HCT116 (cell line): ENCODE results near the gene TNFAIP8. TPM values are rescaled to one million over a fixed set of nuclear protein-coding genes. Genes with fewer than 3 reads are reported as not detected.

Experiments
- ATAC-seq: fragments of 200-7000 bp; cut with Tn5 transposase; 2 replicates; pipeline ENCODE4 v1.9.1; 2020; ENCODE audit warnings: mild to moderate bottlenecking, moderate library complexity
- BruUV-seq: library from RNA; stranded (reverse); fragments of 400-500 nt; replicated peaks from 2 replicates; lab custom pipeline; 2021; lab: Mats Ljungman, UMichigan
- CTCF ChIA-PET: fragments of 300-600 bp; sonication (Branson Sonifier 250); formaldehyde crosslinking; loops from one replicate; lab custom pipeline; 2021; ENCODE audit warnings: antibody characterized with exemption; lab: Charles Lee
- POLR2A ChIA-PET: fragments of 300-600, 350-600 bp; sonication (Branson Sonifier 250); formaldehyde crosslinking; loops from one replicate; lab custom pipeline; 2021; ENCODE audit warnings: antibody characterized with exemption; lab: Charles Lee
- RAD21 ChIA-PET, 2 experiments: fragments of 300-600 bp; sonication (Branson Sonifier 250); formaldehyde crosslinking; loops; one replicate each; lab custom pipeline; 2023; ENCODE audit warnings: low total read pairs in 2 of 2; ENCODE audit not compliant: uncharacterized antibody in 2 of 2, unreplicated experiment in 2 of 2, low non-redundant PET in 1 of 2; lab: Charles Lee
- DNase-seq: peaks from one replicate; pipeline ENCODE4 v3.0.0-alpha.2; 2010; ENCODE audit warnings: low read depth, low spot score
- H2AFZ ChIP-seq: fragments of 200-600 bp; shearing (Covaris generic), sonication (generic); 2 replicates; pipeline ENCODE4 v1.6.1; 2017; ENCODE audit warnings: low read depth, mixed run types, mixed read lengths, antibody characterized with exemption, low read length; ENCODE audit not compliant: poor library complexity, severe bottlenecking
- H3K27ac ChIP-seq: 2 replicates; pipeline ENCODE4 v1.5.1; 2012; ENCODE audit warnings: low read depth, low read length
- H3K27me3 ChIP-seq: fragments of 200-600 bp; sonication (generic); 2 replicates; pipeline ENCODE4 v1.6.1; 2016; ENCODE audit warnings: mixed run types, low read length, mixed read lengths; ENCODE audit not compliant: insufficient read depth
- H3K36me3 ChIP-seq, 2 experiments: fragments of 200-500 bp in 1 of 2; fragments of 200-600 bp in 1 of 2; sonication (Bioruptor generic) in 1 of 2; sonication (generic) in 1 of 2; 2 replicates each; pipeline versions ENCODE4 v1.5.1 to v1.6.1; 2014 to 2016; ENCODE audit warnings: low read length in 2 of 2, inconsistent platforms in 1 of 2, mixed read lengths in 1 of 2, mixed run types in 1 of 2; ENCODE audit not compliant: insufficient read depth in 2 of 2, control insufficient read depth in 1 of 2
- H3K4me1 ChIP-seq, 2 experiments: fragments of 200-600 bp in 1 of 2; sonication (generic) in 1 of 2; 2 replicates each; pipeline versions ENCODE4 v1.5.1 to v1.6.1; 2012 to 2017; ENCODE audit warnings: low read length in 2 of 2, inconsistent platforms in 1 of 2, mild to moderate bottlenecking in 1 of 2, mixed read lengths in 1 of 2, mixed run types in 1 of 2, moderate library complexity in 1 of 2; ENCODE audit not compliant: insufficient read depth in 2 of 2, control insufficient read depth in 1 of 2
- H3K4me2 ChIP-seq: fragments of 200-600 bp; sonication (generic); 2 replicates; pipeline ENCODE4 v1.6.1; 2017; ENCODE audit warnings: mixed run types, low read length, mixed read lengths
- H3K4me3 ChIP-seq, 2 experiments: fragments of 200-600 bp in 1 of 2; sonication (generic) in 1 of 2; replicated peaks in 1 of 2; 2 replicates each; pipeline ENCODE4 v1.5.1; 2011 to 2016; ENCODE audit warnings: low read length in 2 of 2, control low read depth in 1 of 2, low read depth in 1 of 2, mild to moderate bottlenecking in 1 of 2, mixed read lengths in 1 of 2, mixed run types in 1 of 2
- H3K79me2 ChIP-seq: fragments of 200-600 bp; sonication (generic); 2 replicates; pipeline ENCODE4 v1.6.1; 2017; ENCODE audit warnings: mild to moderate bottlenecking, mixed run types, low read length, moderate library complexity, mixed read lengths; ENCODE audit not compliant: insufficient read depth
- H3K9ac ChIP-seq: fragments of 200-600 bp; sonication (generic); 2 replicates; pipeline ENCODE4 v1.6.1; 2016; ENCODE audit warnings: low read length, mixed read lengths
- H3K9me2 ChIP-seq: fragments of 200-600 bp; sonication (generic), shearing (Covaris generic); 2 replicates; pipeline ENCODE4 v1.6.1; 2017; ENCODE audit warnings: mixed run types, mild to moderate bottlenecking, moderate library complexity; ENCODE audit not compliant: insufficient read depth
- H3K9me3 ChIP-seq, 2 experiments: fragments of 200-500 bp in 1 of 2; fragments of 200-600 bp in 1 of 2; sonication (Bioruptor generic) in 1 of 2; sonication (generic) in 1 of 2; 2 replicates each; pipeline ENCODE4 v1.6.1; 2014 to 2017; ENCODE audit warnings: low read length in 2 of 2, mixed read lengths in 2 of 2, inconsistent platforms in 1 of 2, low read depth in 1 of 2, mild to moderate bottlenecking in 1 of 2, mixed run types in 1 of 2, moderate library complexity in 1 of 2; ENCODE audit not compliant: control insufficient read depth in 1 of 2, insufficient read depth in 1 of 2
- H4K20me1 ChIP-seq: fragments of 200-600 bp; sonication (generic), shearing (Covaris generic); 2 replicates; pipeline ENCODE4 v1.6.1; 2017; ENCODE audit warnings: mixed run types, mild to moderate bottlenecking, moderate library complexity; ENCODE audit not compliant: insufficient read depth
- CBX3 ChIP-seq: IDR thresholded peaks from 2 replicates; pipeline ENCODE4 v1.6.1; 2012; ENCODE audit warnings: low read depth
- CTCF ChIP-seq, 3 experiments: fragments of 200-600 bp in 1 of 3; sonication (generic) in 1 of 3; IDR thresholded peaks in 2 of 3; conservative IDR thresholded peaks in 1 of 3; 2 replicates each; pipeline ENCODE4 v1.5.1; 2012 to 2017; ENCODE audit warnings: low read depth in 2 of 3, low read length in 2 of 3, antibody characterized with exemption in 1 of 3, borderline replicate concordance in 1 of 3, control low read depth in 1 of 3, mild to moderate bottlenecking in 1 of 3, mixed read lengths in 1 of 3, mixed run types in 1 of 3, moderate library complexity in 1 of 3; ENCODE audit not compliant: insufficient read depth in 1 of 3
- EGR1 ChIP-seq: IDR thresholded peaks from 2 replicates; pipeline ENCODE4 v1.6.1; 2012; ENCODE audit warnings: low read depth
- ELF1 ChIP-seq: IDR thresholded peaks from 2 replicates; pipeline ENCODE4 v1.6.1; 2012; ENCODE audit warnings: low read depth, borderline replicate concordance
- EZH2 ChIP-seq: fragments of 200-600 bp; sonication (generic); IDR thresholded peaks from 2 replicates; pipeline ENCODE4 v1.6.1; 2017; ENCODE audit warnings: antibody characterized with exemption, mixed run types
- EZH2phosphoT487 ChIP-seq: fragments of 200-600 bp; IDR thresholded peaks from 2 replicates; pipeline ENCODE4 v1.6.1; 2018; ENCODE audit warnings: antibody characterized with exemption, borderline replicate concordance
- JUND ChIP-seq: IDR thresholded peaks from 2 replicates; pipeline ENCODE4 v1.6.1; 2012
- MAX ChIP-seq: IDR thresholded peaks from 2 replicates; pipeline ENCODE4 v1.6.1; 2012
- POLR2A ChIP-seq: IDR thresholded peaks from 2 replicates; pipeline ENCODE4 v1.7.0; 2011; ENCODE audit warnings: borderline replicate concordance; ENCODE audit not compliant: insufficient read depth, insufficient read length; ENCODE audit errors: extremely low read depth
- POLR2AphosphoS5 ChIP-seq: IDR thresholded peaks from 2 replicates; pipeline ENCODE4 v1.6.1; 2011; ENCODE audit warnings: mild to moderate bottlenecking, low read depth, low read length, moderate library complexity
- RAD21 ChIP-seq: IDR thresholded peaks from 2 replicates; pipeline ENCODE4 v1.6.1; 2012; ENCODE audit warnings: low read depth, mild to moderate bottlenecking
- REST ChIP-seq: IDR thresholded peaks from 2 replicates; pipeline ENCODE4 v1.6.1; 2012; ENCODE audit warnings: low read depth
- SIN3A ChIP-seq: IDR thresholded peaks from 2 replicates; pipeline ENCODE4 v1.6.1; 2012; ENCODE audit warnings: low read depth
- SRF ChIP-seq: IDR thresholded peaks from 2 replicates; pipeline ENCODE4 v1.6.1; 2012; ENCODE audit warnings: low read depth
- YY1 ChIP-seq: IDR thresholded peaks from 2 replicates; pipeline ENCODE4 v1.6.1; 2011; ENCODE audit warnings: low read length, low read depth, moderate library complexity, mild to moderate bottlenecking; ENCODE audit not compliant: insufficient replicate concordance; ENCODE audit errors: extremely low read depth
- ZFX ChIP-seq: fragments of 450-650 bp; IDR thresholded peaks from 2 replicates; pipeline ENCODE4 v1.6.1; 2017
- ZNF274 ChIP-seq: fragments of 200-500 bp; sonication (Bioruptor generic); IDR thresholded peaks from 2 replicates; pipeline ENCODE4 v1.6.1; 2014; ENCODE audit warnings: mild to moderate bottlenecking, low read depth, low read length, inconsistent platforms
- intact Hi-C: fragments of 100-400 bp; cut with micrococcal nuclease; formaldehyde crosslinking; loops from 2 replicates; pipeline ENCODE4 v1.10.0; 2022
- total RNA-seq: library from RNA; stranded (reverse); gene quantifications from one replicate; pipeline ENCODE4 v1.2.1, GENCODE V29; 2021; ENCODE audit not compliant: unreplicated experiment
- TF ChIP-seq, protein P1 (sequence below): IDR thresholded peaks from 2 replicates; pipeline ENCODE4 v1.6.1; 2011; ENCODE audit warnings: mild to moderate bottlenecking, low read length, moderate library complexity; ENCODE audit not compliant: insufficient replicate concordance; ENCODE audit errors: extremely low read depth
- TF ChIP-seq, protein P2 (sequence below): IDR thresholded peaks from 2 replicates; pipeline ENCODE4 v1.6.1; 2012

TNFAIP8 gene
- total RNA-seq, 1 experiment from 2014 or later, result 18.4 TPM

DNA sequence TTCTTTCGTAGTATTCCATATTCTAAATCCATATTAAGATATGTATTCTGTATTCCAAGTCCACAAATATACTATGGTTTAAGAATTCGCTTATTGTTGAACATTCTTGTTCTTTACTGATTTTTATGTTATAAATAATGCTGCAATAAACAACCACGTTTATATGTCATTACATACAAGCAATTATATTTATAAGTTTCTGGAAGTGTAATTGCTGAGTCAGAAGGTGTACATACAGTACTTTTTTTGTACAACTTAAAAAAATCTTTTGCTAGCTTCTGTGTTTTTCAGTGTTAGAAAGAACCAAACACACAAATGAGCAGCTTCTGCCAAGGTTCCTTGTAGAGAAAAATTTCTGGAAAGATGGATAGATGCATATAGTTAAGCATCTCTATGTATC lies 48.6 kb upstream of the TNFAIP8 start:
- H3K36me3 ChIP-seq, result no peaks in the 10 kb centered on the region
- peaks cover 21 to 26% of the 10 kb centered on the region in 2 experiments for H3K4me1 ChIP-seq
- H3K4me3 ChIP-seq, result no peak overlapping the region
- ChIA-PET RAD21 (no interaction called here), CTCF (no interaction called here), POLR2A (no interaction called here)
- BruUV-seq, result no TSS peak
- H3K9me3 ChIP-seq, result no peaks in the 10 kb centered on the region
- H3K27ac ChIP-seq, result no peak overlapping the region
- no peak overlapping the region for H2AFZ ChIP-seq
- no peak overlapping the region for H3K9ac ChIP-seq
- no peak for ATAC-seq
- no peaks in the 10 kb centered on the region for H4K20me1 ChIP-seq
- no peaks in the 10 kb centered on the region for H3K9me2 ChIP-seq
- no peak for DNase-seq
- no peak overlapping the region for H3K4me2 ChIP-seq
- intact Hi-C loops, result no loop called here
- H3K27me3 ChIP-seq, result no peaks in the 10 kb centered on the region
- no peak for TF ChIP-seq ELF1
- TF ChIP-seq MAX, result no peak
- TF ChIP-seq CBX3, result no peak
- TF ChIP-seq EGR1, result no peak
- TF ChIP-seq POLR2AphosphoS5, result no peak
- TF ChIP-seq EZH2phosphoT487, result no peak
- TF ChIP-seq POLR2A, result no peak
- TF ChIP-seq SIN3A, result no peak
- TF ChIP-seq JUND, result no peak
- TF ChIP-seq, protein P1, sequence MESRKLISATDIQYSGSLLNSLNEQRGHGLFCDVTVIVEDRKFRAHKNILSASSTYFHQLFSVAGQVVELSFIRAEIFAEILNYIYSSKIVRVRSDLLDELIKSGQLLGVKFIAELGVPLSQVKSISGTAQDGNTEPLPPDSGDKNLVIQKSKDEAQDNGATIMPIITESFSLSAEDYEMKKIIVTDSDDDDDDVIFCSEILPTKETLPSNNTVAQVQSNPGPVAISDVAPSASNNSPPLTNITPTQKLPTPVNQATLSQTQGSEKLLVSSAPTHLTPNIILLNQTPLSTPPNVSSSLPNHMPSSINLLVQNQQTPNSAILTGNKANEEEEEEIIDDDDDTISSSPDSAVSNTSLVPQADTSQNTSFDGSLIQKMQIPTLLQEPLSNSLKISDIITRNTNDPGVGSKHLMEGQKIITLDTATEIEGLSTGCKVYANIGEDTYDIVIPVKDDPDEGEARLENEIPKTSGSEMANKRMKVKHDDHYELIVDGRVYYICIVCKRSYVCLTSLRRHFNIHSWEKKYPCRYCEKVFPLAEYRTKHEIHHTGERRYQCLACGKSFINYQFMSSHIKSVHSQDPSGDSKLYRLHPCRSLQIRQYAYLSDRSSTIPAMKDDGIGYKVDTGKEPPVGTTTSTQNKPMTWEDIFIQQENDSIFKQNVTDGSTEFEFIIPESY, result no peak
- no peak for TF ChIP-seq ZFX
- no peak for TF ChIP-seq YY1
- no peak for TF ChIP-seq EZH2
- no peak for TF ChIP-seq REST
- TF ChIP-seq, protein P2, sequence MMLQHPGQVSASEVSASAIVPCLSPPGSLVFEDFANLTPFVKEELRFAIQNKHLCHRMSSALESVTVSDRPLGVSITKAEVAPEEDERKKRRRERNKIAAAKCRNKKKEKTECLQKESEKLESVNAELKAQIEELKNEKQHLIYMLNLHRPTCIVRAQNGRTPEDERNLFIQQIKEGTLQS, result no peak
- TF ChIP-seq SRF, result no peak
- TF ChIP-seq ZNF274, result no peak
- no peak for TF ChIP-seq CTCF (IDR thresholded peaks at IDR 0.05 in 2 of 3, conservative IDR thresholded peaks at IDR 0.05 in 1 of 3; ENCODE audit: borderline replicate concordance in 1 of 3, insufficient read depth in 1 of 3, low read depth in 2 of 3, low read length in 2 of 3)
- no peak for TF ChIP-seq RAD21
- TF ChIP-seq, all 23 proteins: peak for 0
- no peaks in the 10 kb centered on the region for H3K79me2 ChIP-seq
